Panc1 (cell line): ENCODE results near the gene C22orf23. TPM values are rescaled to one million over a fixed set of nuclear protein-coding genes. Genes with fewer than 3 reads are reported as not detected.

Experiments used
- ATAC-seq: fragments of 200-7000 bp; cut with Tn5 transposase; 2 replicates; pipeline ENCODE4 v1.9.1; 2020; ENCODE audit warnings: mild to moderate bottlenecking, moderate library complexity
- BruUV-seq: library from RNA; stranded (reverse); fragments of 400-500 nt; replicated peaks from 2 replicates; lab custom pipeline; 2021; lab: Mats Ljungman, UMichigan
- CTCF ChIA-PET: fragments of 300-600 bp; sonication (Branson Sonifier 250); formaldehyde crosslinking; loops from one replicate; lab custom pipeline; 2022; ENCODE audit warnings: antibody characterized with exemption; lab: Charles Lee
- POLR2A ChIA-PET: fragments of 300-600 bp; sonication (Branson Sonifier 250); formaldehyde crosslinking; loops from one replicate; lab custom pipeline; 2022; ENCODE audit warnings: antibody characterized with exemption; lab: Charles Lee
- DNase-seq: peaks from one replicate; pipeline ENCODE4 v3.0.0-alpha.2; 2010; ENCODE audit warnings: low read depth, low spot score
- H3K27ac ChIP-seq: 2 replicates; pipeline ENCODE4 v1.5.1; 2011; ENCODE audit warnings: mild to moderate bottlenecking, low read length, inconsistent platforms
- H3K27me3 ChIP-seq: fragments of 200-500 bp; sonication (Bioruptor generic); 2 replicates; pipeline ENCODE4 v1.6.0; 2014; ENCODE audit warnings: low read length, inconsistent platforms; ENCODE audit not compliant: control insufficient read depth, insufficient read depth
- H3K36me3 ChIP-seq: fragments of 200-500 bp; sonication (Bioruptor generic); 2 replicates; pipeline ENCODE4 v1.5.1; 2014; ENCODE audit warnings: inconsistent platforms, mild to moderate bottlenecking, low read length, moderate library complexity; ENCODE audit not compliant: control insufficient read depth, insufficient read depth
- H3K4me1 ChIP-seq: 2 replicates; pipeline ENCODE4 v1.5.1; 2011; ENCODE audit warnings: inconsistent platforms, mild to moderate bottlenecking, low read length, moderate library complexity; ENCODE audit not compliant: control insufficient read depth, insufficient read depth
- H3K4me3 ChIP-seq, 2 experiments: 2 replicates each; pipeline ENCODE4 v1.5.1; 2011 to 2012; ENCODE audit warnings: low read depth in 2 of 2, low read length in 2 of 2, mild to moderate bottlenecking in 2 of 2, inconsistent platforms in 1 of 2, moderate library complexity in 1 of 2
- H3K9me3 ChIP-seq: fragments of 200-500 bp; sonication (Bioruptor generic); 2 replicates; pipeline ENCODE4 v1.5.1; 2014; ENCODE audit warnings: low read depth, mild to moderate bottlenecking, inconsistent platforms, low read length, moderate library complexity; ENCODE audit not compliant: control insufficient read depth, insufficient read depth
- POLR2AphosphoS5 ChIP-seq: IDR thresholded peaks from 2 replicates; pipeline ENCODE4 v1.6.1; 2012; ENCODE audit warnings: mild to moderate bottlenecking, low read depth, low read length, moderate library complexity
- SIN3A ChIP-seq: IDR thresholded peaks from 2 replicates; pipeline ENCODE4 v1.6.1; 2012; ENCODE audit warnings: low read depth, mild to moderate bottlenecking, low read length, moderate library complexity, borderline replicate concordance; ENCODE audit not compliant: insufficient read depth
- TCF7L2 ChIP-seq: IDR thresholded peaks from 2 replicates; pipeline ENCODE4 v1.6.1; 2011; ENCODE audit warnings: mild to moderate bottlenecking, low read depth, low read length, inconsistent platforms
- in situ Hi-C: cut with HindIII; loops from 2 replicates; pipeline ENCODE4 v1.10.0; 2016; ENCODE audit warnings: low sequenced_read_pairs, low pct_unique_long_range_greater_than_20kb
- intact Hi-C: fragments of 100-400 bp; cut with micrococcal nuclease; formaldehyde crosslinking; loops from one replicate; pipeline ENCODE4 v1.10.0; 2022; ENCODE audit not compliant: unreplicated experiment
- total RNA-seq: library from RNA; stranded (reverse); gene quantifications from one replicate; pipeline ENCODE4 v1.2.1, GENCODE V29; 2021; ENCODE audit not compliant: unreplicated experiment
- TF ChIP-seq, protein P1 (sequence below): fragments of 450-650 bp; IDR thresholded peaks from 2 replicates; pipeline ENCODE4 v1.5.1; 2017; ENCODE audit warnings: mild to moderate bottlenecking
- TF ChIP-seq, protein P2 (sequence below), 2 experiments: IDR thresholded peaks; 2 replicates each; pipeline ENCODE4 v1.6.1; 2011 to 2012; ENCODE audit warnings: low read depth in 2 of 2, control low read depth in 1 of 2, low read length in 1 of 2, mild to moderate bottlenecking in 1 of 2, moderate library complexity in 1 of 2; ENCODE audit not compliant: insufficient read depth in 1 of 2

Gene C22orf23
- total RNA-seq, 1 experiment from 2014 or later: 0.49 TPM

DNA sequence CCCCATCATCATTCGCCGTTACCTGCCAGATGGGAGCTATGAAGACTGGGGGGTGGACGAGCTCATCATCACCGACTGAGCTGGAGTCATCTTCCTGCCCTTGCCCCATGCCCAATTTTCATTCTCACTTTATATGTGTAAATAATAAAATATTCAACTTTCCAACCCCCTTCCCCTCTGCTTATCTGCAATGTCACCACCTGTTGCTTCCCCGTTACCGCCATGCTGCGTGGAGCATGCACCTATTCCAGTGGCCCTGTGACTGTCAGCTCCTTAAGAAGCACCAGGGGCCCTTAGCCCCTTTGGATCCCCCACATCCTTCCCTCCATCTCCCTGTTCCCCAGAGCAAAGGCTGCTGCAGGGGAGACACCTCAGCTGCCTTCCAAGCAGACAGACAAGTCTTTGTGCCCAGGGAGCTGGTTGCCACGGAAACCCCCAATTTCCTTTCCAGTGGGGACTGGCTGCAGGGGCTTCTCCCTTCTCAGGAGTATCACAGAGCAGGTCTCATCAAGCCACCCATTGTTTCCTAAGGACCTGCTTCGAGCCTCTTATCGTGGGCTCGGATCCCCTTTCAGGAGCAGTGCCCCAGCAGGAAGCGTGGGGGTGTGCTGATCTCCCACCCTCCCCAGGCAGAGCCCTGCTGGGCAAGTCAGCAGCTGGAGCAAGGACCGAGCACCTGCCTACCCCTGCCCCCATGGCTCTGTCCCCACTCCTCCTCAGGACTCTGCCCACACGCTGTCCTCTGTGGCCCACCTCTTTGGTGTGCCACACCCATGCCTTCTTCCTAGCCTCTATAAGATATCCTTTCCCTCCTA lies 14.4 kb upstream of the C22orf23 start:
- no peak overlapping the region for H3K4me3 ChIP-seq
- H3K27ac ChIP-seq: no peak overlapping the region
- TF ChIP-seq, protein P1, sequence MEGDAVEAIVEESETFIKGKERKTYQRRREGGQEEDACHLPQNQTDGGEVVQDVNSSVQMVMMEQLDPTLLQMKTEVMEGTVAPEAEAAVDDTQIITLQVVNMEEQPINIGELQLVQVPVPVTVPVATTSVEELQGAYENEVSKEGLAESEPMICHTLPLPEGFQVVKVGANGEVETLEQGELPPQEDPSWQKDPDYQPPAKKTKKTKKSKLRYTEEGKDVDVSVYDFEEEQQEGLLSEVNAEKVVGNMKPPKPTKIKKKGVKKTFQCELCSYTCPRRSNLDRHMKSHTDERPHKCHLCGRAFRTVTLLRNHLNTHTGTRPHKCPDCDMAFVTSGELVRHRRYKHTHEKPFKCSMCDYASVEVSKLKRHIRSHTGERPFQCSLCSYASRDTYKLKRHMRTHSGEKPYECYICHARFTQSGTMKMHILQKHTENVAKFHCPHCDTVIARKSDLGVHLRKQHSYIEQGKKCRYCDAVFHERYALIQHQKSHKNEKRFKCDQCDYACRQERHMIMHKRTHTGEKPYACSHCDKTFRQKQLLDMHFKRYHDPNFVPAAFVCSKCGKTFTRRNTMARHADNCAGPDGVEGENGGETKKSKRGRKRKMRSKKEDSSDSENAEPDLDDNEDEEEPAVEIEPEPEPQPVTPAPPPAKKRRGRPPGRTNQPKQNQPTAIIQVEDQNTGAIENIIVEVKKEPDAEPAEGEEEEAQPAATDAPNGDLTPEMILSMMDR: no peak
- TF ChIP-seq POLR2AphosphoS5 (no peak), TCF7L2 (no peak), SIN3A (no peak)
- TF ChIP-seq, protein P2, sequence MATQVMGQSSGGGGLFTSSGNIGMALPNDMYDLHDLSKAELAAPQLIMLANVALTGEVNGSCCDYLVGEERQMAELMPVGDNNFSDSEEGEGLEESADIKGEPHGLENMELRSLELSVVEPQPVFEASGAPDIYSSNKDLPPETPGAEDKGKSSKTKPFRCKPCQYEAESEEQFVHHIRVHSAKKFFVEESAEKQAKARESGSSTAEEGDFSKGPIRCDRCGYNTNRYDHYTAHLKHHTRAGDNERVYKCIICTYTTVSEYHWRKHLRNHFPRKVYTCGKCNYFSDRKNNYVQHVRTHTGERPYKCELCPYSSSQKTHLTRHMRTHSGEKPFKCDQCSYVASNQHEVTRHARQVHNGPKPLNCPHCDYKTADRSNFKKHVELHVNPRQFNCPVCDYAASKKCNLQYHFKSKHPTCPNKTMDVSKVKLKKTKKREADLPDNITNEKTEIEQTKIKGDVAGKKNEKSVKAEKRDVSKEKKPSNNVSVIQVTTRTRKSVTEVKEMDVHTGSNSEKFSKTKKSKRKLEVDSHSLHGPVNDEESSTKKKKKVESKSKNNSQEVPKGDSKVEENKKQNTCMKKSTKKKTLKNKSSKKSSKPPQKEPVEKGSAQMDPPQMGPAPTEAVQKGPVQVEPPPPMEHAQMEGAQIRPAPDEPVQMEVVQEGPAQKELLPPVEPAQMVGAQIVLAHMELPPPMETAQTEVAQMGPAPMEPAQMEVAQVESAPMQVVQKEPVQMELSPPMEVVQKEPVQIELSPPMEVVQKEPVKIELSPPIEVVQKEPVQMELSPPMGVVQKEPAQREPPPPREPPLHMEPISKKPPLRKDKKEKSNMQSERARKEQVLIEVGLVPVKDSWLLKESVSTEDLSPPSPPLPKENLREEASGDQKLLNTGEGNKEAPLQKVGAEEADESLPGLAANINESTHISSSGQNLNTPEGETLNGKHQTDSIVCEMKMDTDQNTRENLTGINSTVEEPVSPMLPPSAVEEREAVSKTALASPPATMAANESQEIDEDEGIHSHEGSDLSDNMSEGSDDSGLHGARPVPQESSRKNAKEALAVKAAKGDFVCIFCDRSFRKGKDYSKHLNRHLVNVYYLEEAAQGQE (IDR thresholded peaks at IDR 0.05; ENCODE audit: insufficient read depth in 1 of 2, low read depth in 2 of 2, low read length in 1 of 2): no peak
- no peaks in the 10 kb centered on the region for H3K9me3 ChIP-seq
- intact Hi-C loops: no loop called here
- no peaks in the 10 kb centered on the region for H3K36me3 ChIP-seq
- CTCF ChIA-PET: no interaction called here
- BruUV-seq: no TSS peak
- in situ Hi-C loops: no loop called here
- H3K4me1 ChIP-seq: no peaks in the 10 kb centered on the region
- DNase-seq: no peak
- POLR2A ChIA-PET: no interaction called here
- no peaks in the 10 kb centered on the region for H3K27me3 ChIP-seq
- no peak for ATAC-seq

DNA sequence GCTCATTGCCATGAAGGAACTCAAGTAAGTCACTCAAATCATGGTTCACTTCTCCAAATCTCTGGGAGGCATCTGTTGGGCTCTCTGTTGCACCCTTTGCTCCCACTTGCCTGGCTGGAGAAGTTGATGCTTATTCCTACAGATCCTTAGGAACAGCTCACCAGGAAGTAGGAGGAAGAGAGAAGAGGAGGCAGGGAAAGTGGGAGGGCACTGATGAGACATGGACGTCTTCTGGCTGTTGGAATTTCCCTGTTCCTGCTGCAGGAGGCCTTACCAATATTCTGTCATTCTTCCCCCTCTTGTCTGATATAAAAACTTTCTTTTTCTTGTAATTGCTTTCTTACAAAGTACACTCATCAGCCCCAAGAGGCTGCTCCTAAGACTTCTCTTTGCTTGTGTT lies 13.7 kb upstream of the C22orf23 start:
- intact Hi-C loops: no loop called here
- no peak for ATAC-seq

More for the DNA sequence above, 13.7 kb upstream of the C22orf23 start:
- H3K4me3 ChIP-seq: no peak overlapping the region
- no peak overlapping the region for H3K27ac ChIP-seq
- in situ Hi-C loops: no loop called here
- DNase-seq: no peak
- H3K27me3 ChIP-seq: no peaks in the 10 kb centered on the region
- H3K9me3 ChIP-seq: no peaks in the 10 kb centered on the region
- TF ChIP-seq, protein P2 (IDR thresholded peaks at IDR 0.05; ENCODE audit: insufficient read depth in 1 of 2, low read depth in 2 of 2, low read length in 1 of 2): no peak
- TF ChIP-seq, protein P1: no peak
- TF ChIP-seq SIN3A: no peak
- TF ChIP-seq TCF7L2: no peak
- no peak for TF ChIP-seq POLR2AphosphoS5
- BruUV-seq: no TSS peak
- no peaks in the 10 kb centered on the region for H3K36me3 ChIP-seq
- CTCF ChIA-PET: no interaction called here
- H3K4me1 ChIP-seq: no peaks in the 10 kb centered on the region
- POLR2A ChIA-PET: no interaction called here
